ENCODE results near the gene CDK17. TPM values are rescaled to one million over a fixed set of nuclear protein-coding genes. Genes with fewer than 3 reads are reported as not detected.

The CDK17 gene
- total RNA-seq, 1 experiment from 2014 or later, result 21.4 TPM

- no peak for TF ChIP-seq ZBTB33 (IDR thresholded peaks at IDR 0.05; ENCODE audit: extremely low read depth, insufficient replicate concordance, low read length)
Observed at GRCh38 chr12:96258104-96258961, 141.9 kb downstream of the CDK17 start (continued).

- RAD21 ChIA-PET (ENCODE audit: low non-redundant PET in 1 of 2, low total read pairs in 2 of 2, uncharacterized antibody in 2 of 2, unreplicated experiment in 2 of 2), result no interaction called here
- DNase-seq (ENCODE audit: low read depth, low spot score) (no peak), ATAC-seq (no peak)
- Histone ChIP-seq H3K27ac (ENCODE audit: low read depth, low read length) (no peak overlapping the region), H3K27me3 (ENCODE audit: insufficient read depth, low read length) (no peaks in the 10 kb centered on the region), H3K9ac (ENCODE audit: low read length) (no peak overlapping the region), H2AFZ (ENCODE audit: low read depth, low read length, poor library complexity, severe bottlenecking) (no peak overlapping the region), H3K4me3 (replicated peaks in 1 of 2; ENCODE audit: low read depth in 1 of 2, low read length in 2 of 2) (no peak overlapping the region), H3K4me2 (ENCODE audit: low read length) (no peak overlapping the region), H3K79me2 (ENCODE audit: insufficient read depth, low read length) (peaks cover 83% of the 10 kb centered on the region), H3K4me1 (ENCODE audit: control insufficient read depth in 1 of 2, insufficient read depth in 2 of 2, low read length in 2 of 2) (no peaks in the 10 kb centered on the region), H3K36me3 (ENCODE audit: control insufficient read depth in 1 of 2, insufficient read depth in 2 of 2, low read length in 2 of 2) (peaks cover 5 to 20% of the 10 kb centered on the region in 2 experiments; a peak in 3 of 4 replicates), H4K20me1 (ENCODE audit: insufficient read depth) (peaks cover 12% of the 10 kb centered on the region; the same call in 1 of the 2 replicates), H3K9me3 (ENCODE audit: control insufficient read depth in 1 of 2, insufficient read depth in 1 of 2, low read depth in 1 of 2, low read length in 2 of 2) (no peaks in the 10 kb centered on the region), H3K9me2 (ENCODE audit: insufficient read depth) (no peaks in the 10 kb centered on the region)
- POLR2A ChIA-PET, result no interaction called here
- TF ChIP-seq MAX (IDR thresholded peaks at IDR 0.05), result no peak
- no peak for TF ChIP-seq ZBTB33 (IDR thresholded peaks at IDR 0.05; ENCODE audit: extremely low read depth, insufficient replicate concordance, low read length)
- no peak for TF ChIP-seq EGR1 (IDR thresholded peaks at IDR 0.05; ENCODE audit: low read depth)
- no peak for TF ChIP-seq TCF7L2 (IDR thresholded peaks at IDR 0.05; ENCODE audit: borderline replicate concordance, extremely low read depth, insufficient read depth, insufficient read length)
- TF ChIP-seq JUND (IDR thresholded peaks at IDR 0.05), result no peak
- CTCF ChIA-PET, result interaction anchor here (1.3 to 1.7 kb wide), 2 partner anchors 42 to 259 kb away, joined by 3 to 5 read pairs; no protein-coding TSS in a partner anchor
- BruUV-seq (replicated peaks), result no TSS peak
- intact Hi-C loops (cut with micrococcal nuclease), result no loop called here
Observed at GRCh38 chr12:96257550-96258103, 142.6 kb downstream of the CDK17 start.

All from HCT116 (cell line).